Activated naive CD4-positive, alpha-beta T cell treated with anti-CD3 and anti-CD28 coated beads, Interleukin-2, amount 10 ng/mL, durations not matched to agents 7 days and 5 days (primary cell): ENCODE data around the gene ATG16L1.

ENCODE experiments used
- CTCF ChIA-PET: fragments of 350-600 bp; sonication (Branson Sonifier 250); formaldehyde crosslinking; loops from one replicate; lab custom pipeline; 2021; ENCODE audit warnings: antibody characterized with exemption; lab: Charles Lee
- DNase-seq: peaks from one replicate; pipeline ENCODE4 v3.0.0-alpha.2; 2020
- H3K27ac Mint-ChIP-seq: one replicate; pipeline ENCODE4 v1.8.0; 2021; ENCODE audit warnings: mild to moderate bottlenecking, moderate library complexity, mixed read lengths
- H3K27me3 Mint-ChIP-seq: one replicate; pipeline ENCODE4 v1.8.0; 2021; ENCODE audit warnings: mild to moderate bottlenecking, mixed read lengths
- H3K36me3 Mint-ChIP-seq: one replicate; pipeline ENCODE4 v1.8.0; 2021; ENCODE audit warnings: mixed read lengths
- H3K4me1 Mint-ChIP-seq: one replicate; pipeline ENCODE4 v1.8.0; 2021; ENCODE audit warnings: mixed read lengths
- H3K4me3 Mint-ChIP-seq: one replicate; pipeline ENCODE4 v1.8.0; 2021; ENCODE audit warnings: mild to moderate bottlenecking, moderate library complexity, mixed read lengths
- H3K9me3 Mint-ChIP-seq: one replicate; pipeline ENCODE4 v1.8.0; 2021; ENCODE audit warnings: mixed read lengths

Gene ATG16L1

GRCh38 chr2:233256048-233256447, 4.6 kb downstream of the ATG16L1 start:
- DNase-seq, result no peak
- Mint-ChIP-seq H3K36me3 (peaks cover 70% of the 10 kb centered on the region), H3K27me3 (no peaks in the 10 kb centered on the region), H3K4me1 (peaks cover 66% of the 10 kb centered on the region), H3K4me3 (no peak overlapping the region), H3K27ac (peak overlapping the region; percentile 0), H3K9me3 (no peaks in the 10 kb centered on the region)
- CTCF ChIA-PET, result interaction anchor here (1.1 kb wide), 1 partner anchor 188 kb away, joined by 4 read pairs; no protein-coding TSS in a partner anchor

- no peaks in the 10 kb centered on the region for H3K9me3 Mint-ChIP-seq
- no peak overlapping the region for H3K4me3 Mint-ChIP-seq
- H3K27me3 Mint-ChIP-seq, result no peaks in the 10 kb centered on the region
- DNase-seq, result no peak
- peaks cover 65% of the 10 kb centered on the region for H3K4me1 Mint-ChIP-seq
- H3K36me3 Mint-ChIP-seq, result peaks cover 81% of the 10 kb centered on the region
- CTCF ChIA-PET, result no interaction called here
- H3K27ac Mint-ChIP-seq, result no peak overlapping the region
These were observed 6.7 kb downstream of the ATG16L1 start for GRCh38 chr2:233258211-233258610.

GRCh38 chr2:233259730-233260129, 8.3 kb downstream of the ATG16L1 start:
- Mint-ChIP-seq H3K27me3 (no peaks in the 10 kb centered on the region), H3K36me3 (peaks cover 82% of the 10 kb centered on the region), H3K27ac (peak overlapping the region; percentile 71), H3K4me1 (peaks cover 53% of the 10 kb centered on the region), H3K9me3 (no peaks in the 10 kb centered on the region), H3K4me3 (no peak overlapping the region)
- DNase-seq, result no peak
- CTCF ChIA-PET, result no interaction called here

DNA sequence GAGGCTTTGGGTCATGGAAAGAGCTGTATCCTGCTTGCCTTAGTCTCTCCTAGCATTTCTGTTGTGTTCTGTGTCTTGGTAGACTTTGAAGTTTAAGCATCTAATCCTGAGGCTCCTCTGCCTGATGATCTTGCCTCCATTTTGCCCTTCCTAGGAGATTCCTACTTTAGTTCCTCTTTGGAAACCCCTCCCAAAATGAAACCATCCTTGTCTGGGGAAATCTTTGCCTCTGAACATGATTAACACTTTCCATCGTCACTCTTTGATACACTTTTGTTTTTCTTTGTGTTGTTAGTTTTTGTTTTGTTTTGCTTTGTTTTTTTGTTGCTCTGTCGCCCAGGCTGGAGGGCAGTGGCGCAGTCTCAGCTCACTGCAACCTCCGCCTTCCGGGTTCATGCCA, 9.2 kb downstream of the ATG16L1 start:
- CTCF ChIA-PET, result interaction anchor here (0.6 to 1.0 kb wide), 2 partner anchors 10 to 119 kb away, joined by 3 read pairs; no protein-coding TSS in a partner anchor
- Mint-ChIP-seq H3K9me3 (no peaks in the 10 kb centered on the region), H3K4me1 (peaks cover 48% of the 10 kb centered on the region), H3K27ac (peak overlapping the region; percentile 75), H3K36me3 (peaks cover 80% of the 10 kb centered on the region), H3K27me3 (no peaks in the 10 kb centered on the region), H3K4me3 (no peak overlapping the region)
- no peak for DNase-seq

DNA sequence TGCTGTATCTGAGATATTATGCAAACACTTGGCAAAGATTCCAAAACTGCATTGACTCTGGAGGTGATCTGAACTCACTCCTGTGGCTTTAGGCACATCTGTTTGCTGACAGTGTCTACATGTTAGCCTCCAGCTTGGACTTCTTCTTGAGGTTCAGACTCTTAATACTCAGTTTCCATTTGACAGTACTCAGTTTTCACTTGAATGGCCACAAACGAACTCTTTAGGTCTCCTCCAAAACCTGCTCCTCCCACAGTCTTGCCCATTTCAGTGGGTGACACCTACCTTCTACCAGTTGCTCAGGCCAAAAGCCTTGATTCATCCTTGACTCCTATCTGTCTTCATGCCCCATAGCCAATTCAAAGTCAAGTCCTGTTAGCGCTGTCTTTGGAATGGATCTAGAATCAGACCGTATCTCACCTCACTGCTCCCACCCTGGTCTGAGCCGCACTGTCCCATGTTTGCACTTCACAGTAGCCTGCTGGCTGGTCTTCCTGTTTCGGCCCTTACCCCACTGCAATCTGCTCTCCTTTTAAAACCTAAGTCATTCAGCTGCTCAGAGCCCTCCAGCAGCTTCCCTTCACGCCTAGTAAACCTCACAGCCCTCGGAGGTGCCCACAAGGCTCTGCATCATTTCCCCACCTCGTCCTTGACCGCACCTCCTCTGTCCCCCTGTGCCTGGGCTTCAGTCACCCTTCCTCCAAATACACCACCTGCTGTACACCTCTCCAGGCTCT, 10.5 kb downstream of the ATG16L1 start:
- Mint-ChIP-seq H3K27ac (peak overlapping the region; percentile 3), H3K36me3 (peaks cover 83% of the 10 kb centered on the region), H3K4me3 (no peak overlapping the region), H3K27me3 (no peaks in the 10 kb centered on the region), H3K9me3 (no peaks in the 10 kb centered on the region), H3K4me1 (peaks cover 54% of the 10 kb centered on the region)
- DNase-seq, result no peak
- CTCF ChIA-PET, result interaction anchor here (1.0 kb wide), 1 partner anchor 11 kb away, joined by 3 read pairs; no protein-coding TSS in a partner anchor

DNA sequence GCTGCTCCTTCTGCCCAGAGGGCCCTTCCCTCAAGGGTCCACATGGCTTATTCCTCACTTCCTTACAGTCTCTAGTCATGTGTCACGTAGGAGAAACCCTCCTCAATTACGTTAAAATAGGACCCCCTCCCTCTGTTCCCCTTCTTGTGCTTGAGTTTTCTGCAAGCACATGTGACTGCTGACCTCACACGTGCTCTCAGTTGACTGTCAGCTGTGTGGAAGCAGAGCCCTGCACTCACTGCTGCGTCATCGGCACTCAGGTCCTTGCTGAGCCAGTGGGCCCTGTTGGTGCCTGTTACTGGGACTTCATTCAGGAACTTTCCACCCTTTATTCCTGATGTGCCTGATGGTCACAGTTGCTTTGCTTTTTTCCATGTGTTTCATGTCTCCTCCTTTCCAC, 11.1 kb downstream of the ATG16L1 start:
- CTCF ChIA-PET, result interaction anchor here (1.8 kb wide), 1 partner anchor 410 kb away, joined by 5 read pairs; no protein-coding TSS in a partner anchor
- Mint-ChIP-seq H3K4me3 (no peak overlapping the region), H3K9me3 (no peaks in the 10 kb centered on the region), H3K4me1 (peaks cover 60% of the 10 kb centered on the region), H3K27ac (no peak overlapping the region), H3K36me3 (peaks cover 83% of the 10 kb centered on the region), H3K27me3 (no peaks in the 10 kb centered on the region)
- DNase-seq, result no peak

- H3K27ac Mint-ChIP-seq, result no peak overlapping the region
- no peak for DNase-seq
- H3K4me3 Mint-ChIP-seq, result no peak overlapping the region
- peaks cover 82% of the 10 kb centered on the region for H3K36me3 Mint-ChIP-seq
- CTCF ChIA-PET, result interaction anchor here (1.3 to 1.8 kb wide), 2 partner anchors 180 to 410 kb away, joined by 3 to 5 read pairs; no protein-coding TSS in a partner anchor
- no peaks in the 10 kb centered on the region for H3K9me3 Mint-ChIP-seq
- no peaks in the 10 kb centered on the region for H3K27me3 Mint-ChIP-seq
- peaks cover 63% of the 10 kb centered on the region for H3K4me1 Mint-ChIP-seq
These were observed 11.6 kb downstream of the ATG16L1 start for GRCh38 chr2:233263045-233263570.

DNA sequence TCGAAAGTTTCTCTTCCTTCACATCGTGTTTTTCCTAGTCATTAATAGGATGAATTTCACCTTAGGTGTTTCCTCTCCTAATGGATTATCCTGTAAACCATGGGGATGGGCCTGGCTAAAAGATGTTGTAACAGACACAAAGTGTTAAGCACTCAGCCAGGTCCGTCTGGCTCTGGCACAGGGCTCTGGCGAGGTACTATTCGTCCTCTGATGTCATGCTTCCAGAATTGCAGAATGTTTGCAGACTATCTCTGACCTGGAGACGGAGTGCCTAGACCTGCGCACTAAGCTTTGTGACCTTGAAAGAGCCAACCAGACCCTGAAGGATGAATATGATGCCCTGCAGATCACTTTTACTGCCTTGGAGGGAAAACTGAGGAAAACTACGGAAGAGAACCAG, 13.2 kb downstream of the ATG16L1 start:
- H3K27ac Mint-ChIP-seq, result peak overlapping the region; percentile 29
- H3K4me1 Mint-ChIP-seq, result peaks cover 63% of the 10 kb centered on the region
- no peak for DNase-seq
- CTCF ChIA-PET, result interaction anchor here (0.9 to 1.3 kb wide), 2 partner anchors 42 to 179 kb away, joined by 3 read pairs; no protein-coding TSS in a partner anchor
- no peak overlapping the region for H3K4me3 Mint-ChIP-seq
- no peaks in the 10 kb centered on the region for H3K27me3 Mint-ChIP-seq
- peaks cover 81% of the 10 kb centered on the region for H3K36me3 Mint-ChIP-seq
- no peaks in the 10 kb centered on the region for H3K9me3 Mint-ChIP-seq

DNA sequence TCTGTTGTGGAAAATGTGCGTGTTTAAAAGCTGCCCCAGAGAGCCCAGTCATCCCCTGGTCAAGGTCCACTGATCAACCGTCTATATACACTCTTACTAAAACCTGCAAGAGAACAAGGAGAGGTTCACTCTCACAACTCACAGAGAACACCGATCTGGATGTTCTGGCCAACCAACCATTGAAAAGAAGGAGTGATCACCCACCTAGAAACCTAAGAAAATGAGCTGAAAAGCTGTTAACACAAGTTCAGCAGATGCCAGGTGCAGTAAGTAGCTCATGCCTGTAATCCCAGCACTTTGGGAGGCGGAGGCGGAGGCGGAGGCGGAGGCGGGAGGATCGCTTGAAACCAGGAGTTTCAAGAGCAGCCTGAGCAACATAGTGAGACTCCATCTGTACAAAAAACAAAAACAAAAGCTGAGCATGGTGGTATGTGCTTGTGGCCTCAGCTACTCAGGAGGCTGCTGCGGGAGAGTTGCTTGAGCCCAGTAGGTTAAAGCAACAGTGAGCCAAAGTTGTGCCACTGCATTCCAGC, 14.5 kb downstream of the ATG16L1 start:
- no peak for DNase-seq
- Mint-ChIP-seq H3K27me3 (no peaks in the 10 kb centered on the region), H3K36me3 (peaks cover 81% of the 10 kb centered on the region), H3K4me1 (peaks cover 66% of the 10 kb centered on the region), H3K9me3 (no peaks in the 10 kb centered on the region), H3K4me3 (no peak overlapping the region), H3K27ac (peak overlapping the region; percentile 99)
- CTCF ChIA-PET, result interaction anchor here (1.0 kb wide), 1 partner anchor 219 kb away, joined by 3 read pairs; no protein-coding TSS in a partner anchor

DNA sequence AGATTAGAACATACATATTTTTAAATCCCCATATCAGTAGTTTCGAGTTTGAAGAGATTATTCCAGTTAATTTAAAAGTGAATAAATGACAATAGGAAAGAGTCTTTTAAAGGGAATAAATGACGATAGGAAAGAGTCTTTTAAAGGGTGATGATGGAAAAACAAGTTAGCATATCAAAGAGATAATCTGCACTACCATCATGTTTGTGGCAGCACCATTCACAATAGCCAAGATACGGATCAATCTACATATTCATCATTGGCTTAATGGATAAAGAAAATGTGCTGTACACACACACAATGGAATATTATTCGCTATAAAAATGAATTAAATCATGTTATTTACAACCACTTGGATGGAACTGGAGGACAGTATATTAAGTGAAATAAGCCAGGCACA, 15.0 kb downstream of the ATG16L1 start:
- CTCF ChIA-PET, result no interaction called here
- peaks cover 66% of the 10 kb centered on the region for H3K4me1 Mint-ChIP-seq
- H3K27ac Mint-ChIP-seq, result peak overlapping the region; percentile 99
- no peak overlapping the region for H3K4me3 Mint-ChIP-seq
- no peaks in the 10 kb centered on the region for H3K27me3 Mint-ChIP-seq
- no peaks in the 10 kb centered on the region for H3K9me3 Mint-ChIP-seq
- DNase-seq, result no peak
- H3K36me3 Mint-ChIP-seq, result peaks cover 78% of the 10 kb centered on the region

- H3K4me1 Mint-ChIP-seq, result peaks cover 72% of the 10 kb centered on the region
- DNase-seq, result peak; percentile 92
- peak overlapping the region; percentile 99 for H3K27ac Mint-ChIP-seq
- CTCF ChIA-PET, result interaction anchor here (0.6 to 1.5 kb wide), 7 partner anchors 9 to 662 kb away, joined by 3 to 6 read pairs (median 5); partner anchors contain the start of genes ATG16L1 and DGKD
- peaks cover 78% of the 10 kb centered on the region for H3K36me3 Mint-ChIP-seq
- H3K4me3 Mint-ChIP-seq, result peak overlapping the region; percentile 70
- H3K9me3 Mint-ChIP-seq, result no peaks in the 10 kb centered on the region
- H3K27me3 Mint-ChIP-seq, result no peaks in the 10 kb centered on the region
These were observed 16.2 kb downstream of the ATG16L1 start for GRCh38 chr2:233267516-233268245.

DNA sequence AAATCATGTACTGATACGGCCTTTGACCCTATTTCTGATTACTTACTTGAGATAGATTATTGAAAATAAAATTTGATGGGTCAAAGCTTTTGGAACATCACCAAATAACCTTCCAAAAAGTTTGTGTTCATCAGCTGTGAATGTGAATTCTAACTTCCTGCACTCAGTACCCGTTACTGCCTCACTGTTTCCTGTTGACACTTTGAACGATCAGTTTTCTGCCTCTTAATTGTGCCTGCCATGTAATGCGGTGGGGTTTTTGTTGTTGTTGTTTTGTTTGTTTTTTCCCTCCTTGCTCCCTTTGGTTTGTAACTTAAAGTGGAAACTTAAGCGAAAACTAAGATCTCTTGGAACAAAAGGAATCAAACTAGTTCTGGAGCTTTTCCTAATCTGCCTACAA, 18.9 kb downstream of the ATG16L1 start:
- H3K9me3 Mint-ChIP-seq, result no peaks in the 10 kb centered on the region
- H3K4me3 Mint-ChIP-seq, result peak overlapping the region; percentile 70
- peaks cover 74% of the 10 kb centered on the region for H3K4me1 Mint-ChIP-seq
- no peaks in the 10 kb centered on the region for H3K27me3 Mint-ChIP-seq
- peaks cover 86% of the 10 kb centered on the region for H3K36me3 Mint-ChIP-seq
- peak; percentile 33 for DNase-seq
- CTCF ChIA-PET, result interaction anchor here (1.0 to 1.4 kb wide), 2 partner anchors 18 to 20 kb away, joined by 3 to 5 read pairs; partner anchors contain the start of gene ATG16L1
- peak overlapping the region; percentile 99 for H3K27ac Mint-ChIP-seq

GRCh38 chr2:233270951-233271350, 19.5 kb downstream of the ATG16L1 start:
- Mint-ChIP-seq H3K36me3 (peaks cover 86% of the 10 kb centered on the region), H3K27me3 (no peaks in the 10 kb centered on the region), H3K27ac (peak overlapping the region; percentile 99), H3K4me1 (peaks cover 70% of the 10 kb centered on the region), H3K9me3 (no peaks in the 10 kb centered on the region), H3K4me3 (peak overlapping the region; percentile 70)
- no peak for DNase-seq
- CTCF ChIA-PET, result interaction anchor here (1.0 to 1.4 kb wide), 2 partner anchors 19 to 20 kb away, joined by 3 to 5 read pairs; partner anchors contain the start of gene ATG16L1

- no peak overlapping the region for H3K4me3 Mint-ChIP-seq
- CTCF ChIA-PET, result no interaction called here
- H3K27ac Mint-ChIP-seq, result peak overlapping the region; percentile 99
- H3K4me1 Mint-ChIP-seq, result peaks cover 63% of the 10 kb centered on the region
- peaks cover 84% of the 10 kb centered on the region for H3K36me3 Mint-ChIP-seq
- no peaks in the 10 kb centered on the region for H3K27me3 Mint-ChIP-seq
- no peak for DNase-seq
- no peaks in the 10 kb centered on the region for H3K9me3 Mint-ChIP-seq
These were observed 20.2 kb downstream of the ATG16L1 start for GRCh38 chr2:233271693-233272092.
